Upper lobe of left lung (tissue), 6 donors: ENCODE measurements around the gene C2. TPM values are rescaled to one million over a fixed set of nuclear protein-coding genes. Genes with fewer than 3 reads are reported as not detected.
A peak's percentile ranks its signal among the peaks of the same experiment; 100 is the strongest.

Experiments used
- ATAC-seq, 2 donors: fragments of 200-7000 bp; cut with Tn5 transposase; one replicate each; pipeline ENCODE4 v1.9.1; 2022; ENCODE audit warnings: mild to moderate bottlenecking in 2 of 2, moderate library complexity in 2 of 2; ENCODE audit not compliant: low FRiP score in 2 of 2
- DNase-seq, 2 donors: peaks; one replicate each; pipeline ENCODE4 v3.0.0-alpha.2; 2019 to 2020
- H3K27ac ChIP-seq, 4 donors: fragments of 200-600 bp; sonication (generic); one replicate each; pipeline ENCODE4 v1.5.1; 2016 to 2019
- H3K27me3 ChIP-seq, 4 donors: fragments of 200-600 bp; sonication (generic); one replicate each; pipeline ENCODE4 v1.5.1; 2017 to 2019
- H3K36me3 ChIP-seq, 4 donors: fragments of 200-600 bp; sonication (generic); one replicate each; pipeline ENCODE4 v1.5.1; 2016 to 2019
- H3K4me1 ChIP-seq, 4 donors: fragments of 200-600 bp; sonication (generic); one replicate each; pipeline ENCODE4 v1.5.1; 2018 to 2019
- H3K4me3 ChIP-seq, 4 donors: fragments of 200-600 bp; sonication (generic); one replicate each; pipeline ENCODE4 v1.5.1; 2017 to 2019; ENCODE audit warnings: mild to moderate bottlenecking in 2 of 4, moderate library complexity in 1 of 4
- H3K9me3 ChIP-seq, 4 donors: fragments of 200-600 bp; sonication (generic); one replicate each; pipeline ENCODE4 v1.5.1; 2018 to 2019
- EP300 ChIP-seq, 4 donors: sonication (generic); formaldehyde crosslinking; IDR thresholded peaks; one replicate each; pipeline ENCODE4 v1.5.1; 2017; ENCODE audit warnings: antibody characterized with exemption in 4 of 4, control low read depth in 2 of 4
- POLR2A ChIP-seq, 4 donors: fragments of 450-650 bp; IDR thresholded peaks; one replicate each; pipeline ENCODE4 v1.5.1; 2016 to 2017; ENCODE audit warnings: antibody characterized with exemption in 4 of 4, mild to moderate bottlenecking in 2 of 4
- POLR2AphosphoS5 ChIP-seq, 2 donors: sonication (generic); formaldehyde crosslinking; IDR thresholded peaks; one replicate each; pipeline ENCODE4 v1.5.1; 2017; ENCODE audit warnings: antibody characterized with exemption in 2 of 2
- WGBS, 2 donors: methylation state at CpG; one replicate each; pipeline ENCODE4 v1.1.5; 2017 to 2018; 5-methylcytosine and 5-hydroxymethylcytosine counted together
- total RNA-seq, 6 donors: library from RNA; depleted of rRNA in 4 of 6; stranded (reverse); fragments of >200 nt in 4 of 6; gene quantifications; one replicate each; pipeline versions ENCODE4 v1.1.0 to v1.2.1, GENCODE V29; 2016 to 2021
- TF ChIP-seq, protein P1 (sequence below), 6 experiments: fragments of 450-650 bp in 4 of 6; fragments of 200-600 bp in 2 of 6; sonication (generic) in 2 of 6; IDR thresholded peaks; one replicate each; pipeline ENCODE4 v1.5.1; 2016 to 2019; ENCODE audit warnings: antibody characterized with exemption in 6 of 6
- donor health status: DM: no; HTN: no; CAD: no; lungs with moderate emphysema.
- donor health status: DM: no; HTN: yes; CAD: no; lungs with severe emphysema.

Gene C2
- total RNA-seq, 6 donors from 2014 or later, result 119 to 322 (median 233) TPM

DNA sequence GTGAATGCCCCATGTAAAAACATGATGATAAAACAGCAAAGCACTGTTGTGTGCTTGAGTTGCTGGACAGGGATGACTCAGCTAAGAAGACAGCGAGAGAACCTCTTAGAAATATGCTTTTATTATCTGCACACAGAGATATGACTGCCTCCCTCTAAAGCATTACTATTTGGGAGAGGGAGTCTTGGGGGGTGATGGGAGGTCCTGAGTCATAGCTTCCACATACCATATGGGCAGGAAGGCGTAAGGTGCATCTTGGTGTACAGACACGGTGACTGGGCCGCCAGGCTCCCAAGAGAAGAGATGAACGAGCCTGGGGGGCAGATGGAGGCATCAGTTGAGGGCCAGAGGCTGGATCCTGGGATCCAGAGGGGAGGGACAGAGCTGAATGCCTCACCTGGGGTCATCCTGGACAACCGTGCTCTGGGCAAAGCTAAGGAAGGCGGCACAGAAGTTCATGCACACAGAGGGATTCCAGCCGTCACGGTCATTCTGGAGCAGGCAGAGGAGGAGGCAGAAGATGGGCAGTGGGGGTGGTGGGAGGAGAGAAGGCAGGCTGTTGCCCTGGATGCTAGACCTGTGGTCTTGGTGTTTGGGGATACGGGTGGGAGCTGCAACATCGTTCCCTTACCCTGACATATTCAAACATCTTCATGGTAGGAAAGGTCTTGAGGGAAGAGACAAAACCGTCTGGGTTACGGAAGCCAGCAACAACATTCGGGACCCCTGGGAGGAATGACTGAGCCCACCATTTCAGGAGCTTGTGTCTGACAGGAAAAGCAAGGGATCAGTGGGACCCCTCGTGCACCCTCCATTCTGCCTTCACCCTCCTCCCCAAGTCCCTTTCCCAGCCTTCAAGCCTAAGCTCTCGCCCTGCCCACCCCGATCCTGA, 42.4 kb downstream of the C2 start:
- Histone ChIP-seq H3K4me3 (peak overlapping the region in 1 of 4 donors; percentile 79), H3K27me3 (no peaks in the 10 kb centered on the region), H3K4me1 (peaks cover 24 to 47% (median 30%) of the 10 kb centered on the region in 4 donors), H3K9me3 (no peaks in the 10 kb centered on the region), H3K27ac (peak overlapping the region in 2 of 4 donors; percentile 96 to 97), H3K36me3 (peaks cover 28 to 63% (median 52%) of the 10 kb centered on the region in 4 donors)
- no peak for DNase-seq
- ATAC-seq, result no peak
- 76 to 86% methylated on average over 17 of the region's 17 CpGs for WGBS, 2 donors
- TF ChIP-seq, protein P1, sequence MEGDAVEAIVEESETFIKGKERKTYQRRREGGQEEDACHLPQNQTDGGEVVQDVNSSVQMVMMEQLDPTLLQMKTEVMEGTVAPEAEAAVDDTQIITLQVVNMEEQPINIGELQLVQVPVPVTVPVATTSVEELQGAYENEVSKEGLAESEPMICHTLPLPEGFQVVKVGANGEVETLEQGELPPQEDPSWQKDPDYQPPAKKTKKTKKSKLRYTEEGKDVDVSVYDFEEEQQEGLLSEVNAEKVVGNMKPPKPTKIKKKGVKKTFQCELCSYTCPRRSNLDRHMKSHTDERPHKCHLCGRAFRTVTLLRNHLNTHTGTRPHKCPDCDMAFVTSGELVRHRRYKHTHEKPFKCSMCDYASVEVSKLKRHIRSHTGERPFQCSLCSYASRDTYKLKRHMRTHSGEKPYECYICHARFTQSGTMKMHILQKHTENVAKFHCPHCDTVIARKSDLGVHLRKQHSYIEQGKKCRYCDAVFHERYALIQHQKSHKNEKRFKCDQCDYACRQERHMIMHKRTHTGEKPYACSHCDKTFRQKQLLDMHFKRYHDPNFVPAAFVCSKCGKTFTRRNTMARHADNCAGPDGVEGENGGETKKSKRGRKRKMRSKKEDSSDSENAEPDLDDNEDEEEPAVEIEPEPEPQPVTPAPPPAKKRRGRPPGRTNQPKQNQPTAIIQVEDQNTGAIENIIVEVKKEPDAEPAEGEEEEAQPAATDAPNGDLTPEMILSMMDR (IDR thresholded peaks at IDR 0.05), result no peak
- no peak for TF ChIP-seq EP300 (IDR thresholded peaks at IDR 0.05)
- TF ChIP-seq POLR2AphosphoS5 (IDR thresholded peaks at IDR 0.05), result no peak
- TF ChIP-seq POLR2A (IDR thresholded peaks at IDR 0.05), result no peak

DNA sequence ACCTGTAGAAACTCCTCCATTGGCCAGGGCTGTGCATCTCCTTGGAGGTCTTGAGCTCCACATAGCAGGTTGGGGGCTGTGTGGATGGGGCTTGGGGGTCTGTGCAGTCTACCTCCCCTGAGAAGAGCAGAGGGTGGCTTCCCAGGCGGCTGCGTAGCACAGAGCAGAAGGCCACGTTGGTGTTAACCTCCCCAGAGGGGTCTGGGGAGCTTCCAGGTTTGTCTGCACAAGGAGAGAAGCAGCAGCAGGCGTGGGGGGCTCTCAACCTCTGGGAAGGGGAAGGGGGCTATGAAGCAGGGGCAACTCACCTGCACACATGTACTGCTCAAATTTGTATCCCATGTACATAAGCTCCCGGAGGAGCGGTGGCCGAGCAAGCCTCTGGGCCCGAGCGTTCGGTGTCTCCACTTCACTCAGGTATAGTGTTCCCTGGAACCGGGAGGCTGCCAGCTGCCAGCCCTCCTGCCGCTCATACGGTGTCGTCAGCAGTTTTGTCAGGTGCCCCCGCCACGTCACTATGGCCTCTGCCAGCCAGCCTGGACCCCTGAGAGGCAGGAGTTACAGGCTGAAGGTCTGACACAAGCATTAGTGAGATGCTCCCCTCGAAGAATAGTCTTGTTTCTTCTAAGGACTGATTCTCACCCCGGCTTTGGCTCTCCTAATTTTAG, 43.2 kb downstream of the C2 start:
- DNase-seq (peak in 1 of 2 donors; percentile 75), ATAC-seq (no peak)
- TF ChIP-seq EP300 (IDR thresholded peaks at IDR 0.05) (no peak), POLR2AphosphoS5 (IDR thresholded peaks at IDR 0.05) (no peak), POLR2A (IDR thresholded peaks at IDR 0.05) (no peak)
- TF ChIP-seq, protein P1 (IDR thresholded peaks at IDR 0.05), result no peak
- no peaks in the 10 kb centered on the region for H3K27me3 ChIP-seq
- no peaks in the 10 kb centered on the region for H3K9me3 ChIP-seq
- WGBS, 2 donors, result 86 to 93% methylated on average over 3 to 18 of the region's 18 CpGs
- peaks cover 24 to 47% (median 30%) of the 10 kb centered on the region in 4 donors for H3K4me1 ChIP-seq
- H3K36me3 ChIP-seq, result peaks cover 26 to 55% (median 46%) of the 10 kb centered on the region in 4 donors
- H3K27ac ChIP-seq, result peak overlapping the region; percentile 96 to 99 (median 97)
- H3K4me3 ChIP-seq, result peak overlapping the region in 3 of 4 donors; percentile 55 to 84 (median 79)

DNA sequence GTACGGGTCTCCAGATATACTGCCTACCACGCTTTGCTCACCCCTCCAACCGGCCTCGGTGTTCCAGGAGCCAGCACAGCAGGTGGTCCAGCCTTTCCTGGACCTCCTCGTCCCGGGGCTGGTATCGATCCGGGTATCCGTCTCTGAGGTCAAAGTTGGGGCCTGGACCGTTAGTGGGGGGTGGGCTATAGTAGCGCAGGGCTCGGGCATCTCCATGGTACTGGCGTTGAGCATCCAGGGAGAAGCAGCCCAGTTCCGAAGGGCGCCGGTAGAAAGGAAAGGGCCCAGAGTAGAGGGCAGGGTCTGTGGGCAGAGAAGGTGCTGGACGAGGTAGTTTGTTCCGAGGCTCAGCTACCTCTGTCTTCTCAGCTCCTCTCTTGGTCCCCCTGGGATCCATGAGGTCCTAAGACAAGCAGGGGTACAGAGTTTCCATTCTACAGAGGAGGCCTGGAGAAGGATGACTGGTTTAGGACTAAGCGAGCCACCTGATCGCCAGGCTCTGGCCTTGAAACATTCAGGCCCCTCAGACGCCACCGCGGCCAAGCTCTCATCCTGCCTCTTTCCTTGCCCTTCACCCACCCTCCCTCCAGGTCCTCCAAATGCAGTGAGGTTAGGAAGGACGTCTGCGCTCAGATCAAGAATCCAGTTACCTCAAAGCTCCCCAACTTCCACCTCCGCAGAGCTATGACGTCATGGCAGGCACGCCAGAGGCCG, 43.9 kb downstream of the C2 start:
- ATAC-seq (peak in 1 of 2 donors; percentile 0), DNase-seq (no peak)
- Histone ChIP-seq H3K36me3 (peaks cover 21 to 48% (median 39%) of the 10 kb centered on the region in 4 donors), H3K4me3 (peak overlapping the region; percentile 55 to 88 (median 82)), H3K27me3 (no peaks in the 10 kb centered on the region), H3K27ac (peak overlapping the region; percentile 96 to 99 (median 97)), H3K4me1 (peaks cover 24 to 47% (median 30%) of the 10 kb centered on the region in 4 donors), H3K9me3 (no peaks in the 10 kb centered on the region)
- 31 to 44% methylated on average over 12 to 29 of the region's 29 CpGs for WGBS, 2 donors
- TF ChIP-seq POLR2A (IDR thresholded peaks at IDR 0.05) (peak in 1 of 4 donors; percentile 4), POLR2AphosphoS5 (IDR thresholded peaks at IDR 0.05) (no peak)

DNA sequence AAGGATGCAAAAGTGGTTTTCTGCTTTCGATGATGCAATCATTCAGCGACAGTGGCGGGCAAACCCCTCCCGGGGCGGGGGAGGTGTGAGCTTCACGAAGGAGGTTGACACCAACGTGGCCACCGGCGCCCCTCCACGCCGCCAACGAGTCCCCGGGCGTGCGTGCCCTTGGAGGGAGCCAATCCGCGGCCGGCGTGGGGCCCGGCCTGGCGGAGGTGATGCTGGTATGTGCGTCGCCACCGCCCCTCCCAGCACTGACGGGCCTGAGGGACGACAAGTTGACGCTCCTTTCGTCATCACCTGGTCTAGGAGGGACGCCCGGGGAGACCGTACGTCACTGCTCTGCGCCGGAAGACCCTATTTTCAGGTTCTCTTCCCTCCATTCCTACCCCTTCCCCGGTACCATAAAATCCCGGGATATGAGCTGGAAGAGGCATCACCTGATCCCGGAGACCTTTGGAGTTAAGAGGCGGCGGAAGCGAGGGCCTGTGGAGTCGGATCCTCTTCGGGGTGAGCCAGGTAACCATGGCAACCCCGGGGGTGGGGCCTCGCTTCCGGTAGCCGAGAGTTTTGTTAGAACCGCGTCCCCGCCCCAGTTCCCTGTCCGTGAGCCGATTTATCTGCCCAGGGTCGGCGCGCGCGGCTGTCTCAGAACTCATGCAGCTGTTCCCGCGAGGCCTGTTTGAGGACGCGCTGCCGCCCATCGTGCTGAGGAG, 44.6 kb downstream of the C2 start, which contains the start of gene DXO:
Gene DXO, minus strand, starts transcription at position 146 of the 716 bp plus-strand sequence. CDS start 463 bp downstream, outside the sequence.
- DNase-seq (peak; percentile 97 to 98), ATAC-seq (peak; percentile 96 to 97)
- Histone ChIP-seq H3K36me3 (peaks cover 17 to 41% (median 32%) of the 10 kb centered on the region in 4 donors), H3K27me3 (no peaks in the 10 kb centered on the region), H3K27ac (peak within 1 kb of the TSS; percentile 96 to 99 (median 97)), H3K4me3 (peak within 1 kb of the TSS; percentile 55 to 88 (median 82)), H3K4me1 (peaks cover 24 to 47% (median 30%) of the 10 kb centered on the region in 4 donors), H3K9me3 (no peaks in the 10 kb centered on the region)
- TF ChIP-seq, protein P1 (IDR thresholded peaks at IDR 0.05), result peak in 2 of 6 experiments; percentile 14 to 17
- TF ChIP-seq POLR2AphosphoS5 (IDR thresholded peaks at IDR 0.05) (peak; percentile 84 to 88), EP300 (IDR thresholded peaks at IDR 0.05) (peak in 1 of 4 donors; percentile 36), POLR2A (IDR thresholded peaks at IDR 0.05) (peak in 3 of 4 donors; percentile 40 to 74 (median 50))
- WGBS, 2 donors, result 0% methylated on average over 1 to 43 of the region's 62 CpGs
